Kasumi-1 (cell line): ENCODE results near the gene CDKN2B.
A peak's percentile ranks its signal among the peaks of the same experiment; 100 is the strongest.
"Not testable (repeated sequence)": the region's sequence is repeated elsewhere in the genome, so short reads cannot be mapped to it uniquely, and the experiment has no call there.

ENCODE experiments used
- DNase-seq, 2 experiments: peaks; one replicate each; lab custom pipeline; 2025; lab: John Stamatoyannopoulos, UW

Gene CDKN2B, protein sequence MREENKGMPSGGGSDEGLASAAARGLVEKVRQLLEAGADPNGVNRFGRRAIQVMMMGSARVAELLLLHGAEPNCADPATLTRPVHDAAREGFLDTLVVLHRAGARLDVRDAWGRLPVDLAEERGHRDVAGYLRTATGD

DNA sequence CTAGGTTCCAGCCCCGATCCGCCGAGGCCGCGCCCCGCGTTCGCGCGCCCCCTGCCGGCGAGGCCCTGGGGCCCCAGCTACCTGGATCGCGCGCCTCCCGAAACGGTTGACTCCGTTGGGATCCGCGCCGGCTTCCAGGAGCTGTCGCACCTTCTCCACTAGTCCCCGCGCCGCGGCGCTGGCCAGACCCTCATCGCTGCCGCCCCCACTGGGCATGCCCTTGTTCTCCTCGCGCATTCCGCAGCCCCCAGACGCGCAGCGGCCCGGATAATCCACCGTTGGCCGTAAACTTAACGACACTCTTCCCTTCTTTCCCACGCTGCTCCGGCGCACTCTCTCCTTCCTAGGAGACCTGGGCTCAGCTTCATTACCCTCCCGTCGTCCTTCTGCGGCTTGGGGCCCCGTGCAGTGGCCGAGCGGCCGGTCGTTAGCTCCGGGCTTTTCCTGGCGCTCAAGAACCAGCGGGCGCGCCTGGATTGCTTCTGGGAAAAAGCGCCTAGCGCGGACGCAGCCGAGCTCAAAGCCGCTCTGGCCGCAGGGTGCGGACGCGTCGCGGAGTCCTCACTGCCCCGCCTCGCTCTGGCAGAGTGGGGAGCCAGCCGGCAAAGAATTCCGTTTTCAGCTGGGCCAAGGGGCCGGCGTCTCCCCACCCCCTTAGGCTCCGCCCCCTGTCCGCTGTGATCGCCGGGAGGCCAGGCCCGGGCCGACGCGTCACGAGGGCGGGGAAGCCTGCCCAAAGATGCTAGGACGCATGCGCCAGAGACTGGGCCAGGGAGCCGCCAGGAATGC lies at the start of gene CDKN2B:
Gene CDKN2B, minus strand, starts transcription at position 589 of the 789 bp plus-strand sequence. Its CDS starts 352 bp downstream, at position 237.
- DNase-seq = no peak

- DNase-seq = not testable (repeated sequence)
These were observed 48.9 kb upstream of the CDKN2B start for GRCh38 chr9:22057972-22058371.

DNA sequence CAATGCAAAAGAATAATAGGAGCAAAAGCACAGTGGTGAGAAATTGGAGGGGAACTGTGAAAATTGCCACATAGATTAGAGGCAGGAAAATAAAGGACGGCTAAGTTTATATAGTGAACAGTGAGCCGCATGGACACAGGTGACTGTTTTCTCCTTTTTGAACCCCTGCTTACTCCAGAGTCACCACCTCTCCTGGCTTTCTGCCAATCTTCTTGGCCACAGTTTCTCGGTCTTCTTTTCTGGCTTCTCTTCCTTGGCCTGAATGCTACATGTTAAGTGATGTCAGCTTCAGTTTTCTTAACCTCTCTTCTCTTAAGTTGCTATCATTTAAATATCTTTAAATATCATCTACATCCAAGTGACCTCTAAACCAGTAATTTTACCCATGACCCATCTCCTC lies 47.3 kb upstream of the CDKN2B start:
- no peak for DNase-seq

DNA sequence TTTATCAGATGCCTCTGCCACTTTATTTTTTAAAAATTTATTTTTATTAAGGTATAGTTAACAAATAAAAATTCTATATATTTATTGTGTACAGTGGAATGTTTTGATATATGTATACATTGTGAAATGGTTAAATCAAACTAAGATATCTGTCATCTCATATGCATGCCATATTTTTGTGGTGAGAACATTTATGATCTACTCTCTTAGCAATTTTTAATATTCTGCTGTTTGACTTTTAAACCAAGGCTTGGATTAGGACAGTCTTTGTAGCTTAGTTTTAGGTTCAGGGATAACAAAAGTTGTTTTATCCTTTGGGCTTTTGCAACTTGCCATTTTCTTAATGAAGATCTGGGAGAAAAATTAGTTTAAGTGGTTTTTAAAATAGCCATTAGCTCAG lies 46.0 kb upstream of the CDKN2B start:
- DNase-seq = no peak

- no peak for DNase-seq
These were observed 45.4 kb upstream of the CDKN2B start for GRCh38 chr9:22054529-22054928.

- DNase-seq = no peak
These were observed 45.0 kb upstream of the CDKN2B start for GRCh38 chr9:22054076-22054475.

DNA sequence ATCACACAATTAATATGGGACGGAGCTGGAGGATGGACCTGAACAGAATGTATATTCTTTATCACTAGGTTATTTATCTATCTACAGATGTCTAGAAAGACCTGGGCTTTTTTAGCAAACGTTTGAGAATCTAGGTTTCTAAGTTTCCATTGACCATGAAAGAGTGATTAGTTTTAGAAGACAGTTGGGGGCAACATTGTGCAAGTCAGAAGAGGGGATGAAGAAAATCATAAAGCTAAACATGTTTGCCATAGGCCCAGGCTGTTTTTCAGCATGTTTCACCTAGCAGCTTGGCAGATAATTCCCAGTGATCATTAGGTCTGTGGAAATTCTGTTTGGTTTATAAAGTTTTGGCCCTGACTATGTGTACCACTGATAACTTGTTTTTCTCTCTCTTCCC lies 44.1 kb upstream of the CDKN2B start:
- DNase-seq = no peak

DNA sequence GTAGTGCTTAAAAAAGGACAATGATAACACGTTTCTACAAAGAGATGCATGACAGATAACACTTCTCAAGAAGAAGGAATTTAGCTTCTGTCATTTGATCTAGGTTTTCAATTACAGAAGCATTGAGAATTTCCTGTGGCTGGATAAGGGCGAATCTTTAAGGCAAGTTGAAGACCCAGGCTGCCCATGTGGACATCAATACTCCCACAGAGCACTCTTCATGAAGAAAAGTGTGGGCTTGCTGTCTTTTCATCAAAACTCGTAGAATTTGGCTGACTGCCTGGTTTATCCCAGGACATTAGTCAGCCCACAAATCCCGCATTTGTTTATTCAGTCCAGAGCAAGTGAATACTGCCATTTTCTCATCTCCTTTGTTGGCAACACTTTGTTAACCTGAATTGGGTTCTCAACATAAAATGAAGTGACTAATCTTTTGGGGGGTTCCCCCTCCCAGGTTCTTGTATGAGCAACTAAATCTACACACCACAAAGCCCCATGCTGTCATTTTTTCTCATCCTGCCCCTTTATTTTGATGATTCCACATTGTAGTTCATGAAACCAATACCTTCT lies 43.4 kb upstream of the CDKN2B start:
- DNase-seq = no peak

DNA sequence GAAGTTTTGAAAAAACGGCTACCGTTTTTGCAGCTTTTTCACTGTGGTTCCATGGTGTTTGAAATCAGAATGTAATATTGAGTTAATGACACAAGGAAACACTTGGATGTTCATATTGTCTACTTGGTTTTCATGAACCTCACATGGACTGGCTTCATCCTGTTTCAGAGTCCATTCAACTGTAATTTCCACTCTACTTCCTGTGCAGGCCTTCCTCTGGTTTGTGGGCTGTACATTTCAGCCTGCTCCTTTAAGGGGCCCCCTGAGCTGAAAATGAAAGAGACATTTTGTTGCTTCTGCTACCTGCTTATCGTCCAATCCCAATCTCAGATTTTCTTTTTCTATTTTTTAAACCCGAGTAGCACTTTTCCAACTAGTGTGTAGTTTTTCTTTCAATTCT lies 41.8 kb upstream of the CDKN2B start:
- DNase-seq = peak; percentile 78 to 89

- no peak for DNase-seq
These were observed 40.3 kb upstream of the CDKN2B start for GRCh38 chr9:22049411-22049810.

GRCh38 chr9:22047596-22047995 lies 38.5 kb upstream of the CDKN2B start:
- DNase-seq = no peak

DNA sequence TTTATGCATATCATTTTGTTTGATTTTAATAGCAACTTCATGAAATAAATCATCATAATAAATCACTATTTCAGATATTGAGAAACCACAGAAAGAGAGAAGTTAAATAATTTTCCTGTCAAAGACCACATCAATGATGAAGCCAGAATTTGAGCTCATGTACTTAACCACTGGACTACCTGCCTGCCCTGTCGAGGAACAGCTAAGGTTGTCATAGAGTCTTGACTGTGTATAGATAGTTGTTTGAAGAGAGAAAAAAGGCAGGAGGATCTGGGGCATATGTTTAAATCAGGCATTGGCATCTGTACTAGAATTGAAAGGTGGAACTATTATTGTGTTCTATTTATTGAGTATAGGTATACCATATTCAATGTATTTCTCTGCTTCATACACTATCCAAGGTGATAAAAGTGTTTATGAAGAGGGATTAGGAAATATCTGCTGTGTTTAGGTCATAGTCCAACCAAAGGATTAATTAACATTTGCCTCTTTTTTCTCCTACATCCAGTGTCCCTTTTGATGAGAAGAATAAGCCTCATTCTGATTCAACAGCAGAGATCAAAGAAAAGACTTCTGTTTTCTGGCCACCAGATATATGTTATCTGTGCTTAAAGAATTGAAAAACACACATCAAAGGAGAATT lies 37.3 kb upstream of the CDKN2B start:
- DNase-seq = no peak

- DNase-seq = no peak
These were observed 36.3 kb upstream of the CDKN2B start for GRCh38 chr9:22045423-22045822.

DNA sequence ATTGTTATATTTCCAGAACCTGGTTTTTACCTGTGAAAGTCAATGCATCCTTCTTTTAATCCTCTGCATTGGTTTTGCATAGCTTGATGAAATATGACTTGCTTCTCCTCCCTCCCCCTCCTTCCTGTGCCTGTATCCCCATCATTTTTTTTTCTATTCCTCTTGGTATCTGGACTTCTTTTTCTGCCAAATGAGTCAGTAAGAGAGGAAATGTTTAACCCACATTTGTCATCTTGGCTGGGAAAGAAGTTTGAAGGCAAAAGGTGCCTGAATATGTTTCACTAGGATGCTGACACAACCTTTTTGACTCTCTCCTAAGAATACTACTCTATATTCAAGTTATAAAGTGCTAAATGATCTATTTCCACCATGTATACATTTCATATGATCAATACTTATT lies 35.5 kb upstream of the CDKN2B start:
- no peak for DNase-seq

DNA sequence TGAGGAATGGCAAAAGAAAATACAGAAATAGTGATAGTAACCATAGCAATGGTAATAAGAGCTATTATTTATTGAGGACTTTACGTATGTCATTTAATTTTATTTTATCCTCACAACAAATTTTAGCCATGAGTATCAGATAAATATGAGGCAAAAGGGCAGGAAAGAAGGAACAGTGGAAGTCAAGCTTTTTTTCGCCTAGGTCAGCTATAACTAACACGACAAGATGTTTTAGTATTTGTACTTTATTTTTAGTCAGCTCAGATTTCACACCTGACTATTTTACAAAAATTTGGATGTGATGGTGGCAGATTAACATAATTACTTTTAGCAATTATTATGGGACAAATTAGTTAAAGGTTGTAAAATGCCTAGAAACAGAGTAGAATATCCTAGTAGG lies 34.8 kb upstream of the CDKN2B start:
- DNase-seq = no peak

GRCh38 chr9:22041775-22042174 lies 32.7 kb upstream of the CDKN2B start:
- DNase-seq = no peak

- no peak for DNase-seq
These were observed 32.2 kb upstream of the CDKN2B start for GRCh38 chr9:22041344-22041743.

DNA sequence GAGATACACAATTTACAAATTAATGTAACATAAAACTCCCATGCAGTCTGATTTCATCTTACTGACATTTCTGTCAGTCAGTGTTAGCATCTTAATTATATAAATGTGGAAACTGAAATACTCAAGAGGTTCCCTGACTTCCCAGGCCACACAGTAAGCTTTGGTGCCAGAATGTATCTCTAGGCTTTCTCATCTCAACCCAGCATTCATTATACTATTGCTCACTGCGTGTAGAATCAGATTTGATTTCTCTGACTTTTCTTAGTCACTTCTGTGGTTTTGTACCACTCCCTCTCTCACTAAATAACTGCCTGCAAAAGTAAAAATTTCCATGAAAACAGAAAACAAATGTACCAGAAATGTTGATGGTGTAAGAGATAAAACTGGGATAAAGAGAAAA lies 31.7 kb upstream of the CDKN2B start:
- no peak for DNase-seq

DNA sequence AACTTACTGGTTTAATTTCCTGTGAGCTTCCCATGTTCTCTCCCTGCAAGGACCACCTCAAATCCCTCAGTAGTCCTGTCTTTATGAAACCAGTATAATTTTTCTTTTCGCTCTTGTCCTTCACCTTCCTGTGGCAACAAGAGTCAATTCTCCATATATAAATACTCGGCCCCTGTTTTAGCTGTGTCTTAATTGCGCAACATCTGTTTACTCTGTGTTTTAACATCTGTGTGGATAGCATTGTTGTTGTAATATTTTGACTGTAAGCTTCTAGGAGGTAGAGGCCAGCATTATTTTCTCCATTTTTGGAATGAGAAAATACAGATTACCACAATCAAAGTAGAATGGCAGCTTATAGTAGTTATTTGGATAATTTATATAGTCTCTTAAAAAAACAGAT lies 30.2 kb upstream of the CDKN2B start:
- DNase-seq = no peak

DNA sequence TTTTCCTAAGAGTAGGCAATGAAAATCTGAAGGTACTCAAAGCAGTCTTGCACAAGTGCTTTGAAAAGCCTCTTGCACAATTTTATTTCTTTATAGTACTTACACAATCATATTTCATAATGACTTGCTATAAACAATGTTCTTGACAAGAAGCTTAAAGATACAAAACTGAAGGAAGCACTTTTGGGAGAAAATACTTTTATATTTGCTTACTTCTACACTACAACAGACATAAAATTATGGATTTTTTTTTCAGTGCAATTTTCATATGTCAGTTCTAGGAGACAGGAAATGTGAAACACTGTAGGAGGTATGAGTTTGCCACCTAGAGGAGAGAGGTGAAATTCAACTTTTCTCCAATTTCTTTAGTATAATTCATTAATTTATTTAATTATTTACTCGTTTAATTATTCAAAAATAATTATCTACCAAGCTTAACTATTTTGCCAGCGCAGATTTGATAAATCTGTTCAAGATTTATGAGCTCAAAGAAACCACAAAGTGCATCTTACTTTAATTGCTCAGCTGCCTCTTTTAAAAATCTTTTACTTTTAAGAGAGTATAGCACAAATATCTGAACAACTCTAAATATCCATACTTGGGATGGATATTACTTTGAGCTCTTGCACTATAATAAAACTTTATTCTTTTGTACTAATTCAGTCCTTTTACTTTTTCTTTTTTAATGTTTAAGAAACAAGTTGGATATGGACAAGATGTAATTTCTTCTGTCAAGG lies 29.0 kb upstream of the CDKN2B start:
- DNase-seq = peak; percentile 35 to 38

GRCh38 chr9:22036866-22037626 lies 27.9 kb upstream of the CDKN2B start:
- no peak for DNase-seq

GRCh38 chr9:22035591-22036011 lies 26.5 kb upstream of the CDKN2B start:
- DNase-seq = no peak
